T-helper 9 cell (primary cell): ENCODE measurements around the gene CAPS2.

Experiments
- DNase-seq: peaks from one replicate; pipeline ENCODE4 v3.0.0-alpha.2; 2020

The CAPS2 gene

GRCh38 chr12:75302781-75303180 lies 27.3 kb downstream of the CAPS2 start:
- no peak for DNase-seq

GRCh38 chr12:75302225-75302624 lies 27.9 kb downstream of the CAPS2 start:
- DNase-seq: no peak

DNA sequence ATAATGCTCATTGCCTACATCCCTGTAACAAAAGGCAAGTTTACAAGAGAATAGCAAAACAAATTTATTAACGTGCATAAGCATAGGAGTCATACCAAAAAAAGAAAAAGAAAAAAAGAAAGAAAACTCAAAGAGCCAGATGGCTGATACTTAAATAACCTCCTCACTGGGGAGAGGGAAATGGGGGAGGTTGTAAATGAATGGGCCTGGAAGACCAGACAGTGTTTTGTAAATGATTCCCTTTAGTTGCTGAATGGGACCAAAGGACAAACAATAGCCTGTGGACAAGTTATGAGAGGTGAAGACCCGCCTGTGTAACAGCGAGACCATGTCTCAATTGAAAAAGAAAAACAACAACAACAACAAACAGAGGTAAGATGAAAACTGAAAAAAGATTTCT lies 35.3 kb downstream of the CAPS2 start:
- DNase-seq: no peak

GRCh38 chr12:75294336-75294735 lies 35.8 kb downstream of the CAPS2 start:
- DNase-seq: no peak

DNA sequence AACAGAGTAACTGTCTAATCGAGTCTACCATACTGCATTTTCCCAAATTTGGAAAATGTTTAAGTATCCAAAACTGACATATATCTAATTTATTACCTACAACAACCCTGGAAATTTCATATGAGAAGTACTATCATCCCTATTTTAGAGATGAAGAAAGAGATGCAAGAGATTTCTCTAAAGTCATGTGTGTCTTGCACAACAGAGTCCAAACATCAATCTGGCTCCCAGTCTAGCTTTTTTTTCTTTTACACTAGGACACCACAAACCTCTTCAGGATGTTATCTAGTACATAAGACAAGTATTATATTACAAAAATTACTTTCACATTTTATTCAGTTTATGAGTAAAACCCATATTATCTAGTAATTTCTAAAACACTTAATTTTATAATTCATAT lies 39.1 kb downstream of the CAPS2 start:
- no peak for DNase-seq

- DNase-seq: no peak
Measured at GRCh38 chr12:75289753-75290152, 40.4 kb downstream of the CAPS2 start.

GRCh38 chr12:75288860-75289259 lies 41.3 kb downstream of the CAPS2 start:
- no peak for DNase-seq

- DNase-seq: no peak
Measured at GRCh38 chr12:75275702-75276101, 54.4 kb downstream of the CAPS2 start.

DNA sequence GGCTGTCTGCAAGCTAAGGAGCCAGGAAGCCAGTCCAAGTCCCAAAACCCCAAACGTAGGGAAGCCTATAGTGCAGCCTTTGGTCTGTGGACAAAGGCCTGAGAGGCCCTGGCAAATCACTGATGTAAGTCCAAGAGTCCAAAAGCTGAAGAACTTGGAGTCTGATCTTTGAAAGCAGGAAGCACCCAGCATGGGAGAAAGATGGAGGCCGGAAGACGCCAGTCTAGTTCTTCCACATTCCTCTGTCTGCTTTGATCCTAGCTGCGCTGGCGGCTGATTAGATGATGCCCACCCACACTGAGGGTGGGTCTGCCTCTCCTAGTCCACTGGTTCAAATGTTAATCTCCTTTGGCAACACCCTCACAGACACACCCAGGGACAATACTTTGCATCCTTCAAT lies 58.5 kb downstream of the CAPS2 start:
- no peak for DNase-seq

DNA sequence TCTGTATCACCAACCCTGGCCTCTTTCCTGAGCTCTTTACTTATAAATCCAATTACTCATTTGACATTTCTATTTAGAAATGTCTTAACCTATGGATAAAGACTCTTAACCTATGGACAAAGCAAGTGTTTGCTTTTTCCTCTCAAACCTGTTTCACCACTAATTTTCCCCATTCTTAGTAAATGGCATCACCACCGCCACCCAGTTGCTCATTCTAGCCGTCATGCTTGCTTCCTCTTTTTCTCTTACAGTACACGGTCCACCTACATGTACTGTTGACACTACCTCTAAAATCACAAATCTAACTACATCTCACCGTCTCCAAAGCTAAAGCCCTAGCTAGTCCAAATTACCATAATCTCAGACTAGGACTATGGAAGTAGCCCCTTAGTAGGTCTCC lies 60.0 kb downstream of the CAPS2 start:
- no peak for DNase-seq

- DNase-seq: no peak
Measured at GRCh38 chr12:75269209-75269608, 60.9 kb downstream of the CAPS2 start.

- DNase-seq: no peak
Measured at GRCh38 chr12:75260316-75260715, 69.8 kb downstream of the CAPS2 start.

GRCh38 chr12:75259143-75259542 lies 71.0 kb downstream of the CAPS2 start:
- no peak for DNase-seq

- DNase-seq: no peak
Measured at GRCh38 chr12:75257510-75257909, 72.6 kb downstream of the CAPS2 start.

DNA sequence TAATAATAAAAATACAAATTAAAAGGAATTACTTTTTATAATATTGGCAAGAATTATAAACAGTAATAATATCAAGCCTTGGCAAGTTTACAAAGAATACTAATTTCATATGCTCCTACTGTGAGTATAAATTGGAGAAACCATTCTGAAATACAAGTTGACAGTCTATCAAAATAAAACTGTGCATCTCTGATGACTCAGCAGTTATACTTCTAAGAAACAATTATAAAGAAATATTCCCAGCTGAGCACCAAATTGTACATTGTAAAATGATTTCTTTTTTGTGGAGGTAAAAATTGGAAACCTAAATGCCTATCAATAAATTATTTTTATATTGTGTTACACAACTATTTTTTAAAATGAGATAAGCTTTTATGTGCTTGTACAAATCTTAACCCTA lies 85.0 kb downstream of the CAPS2 start:
- no peak for DNase-seq

DNA sequence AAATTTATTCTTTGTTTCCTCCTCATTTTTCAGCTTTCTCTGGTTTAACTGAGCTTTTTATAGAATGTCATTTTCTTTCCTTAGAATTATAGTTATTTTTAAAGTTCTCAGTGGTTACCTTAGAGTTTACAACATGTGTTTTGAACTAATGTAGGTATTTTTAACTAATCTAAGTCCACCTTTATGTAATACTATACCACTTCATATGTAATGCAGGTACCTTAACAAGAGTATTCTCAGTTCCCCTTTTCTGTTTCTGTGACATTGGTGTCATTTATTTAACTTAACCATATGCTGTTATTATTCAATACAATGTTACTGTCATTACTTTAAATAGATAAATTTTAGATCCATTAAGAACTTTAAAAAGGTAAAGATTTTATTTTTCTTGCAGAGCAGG lies 90.1 kb downstream of the CAPS2 start:
- DNase-seq: no peak

DNA sequence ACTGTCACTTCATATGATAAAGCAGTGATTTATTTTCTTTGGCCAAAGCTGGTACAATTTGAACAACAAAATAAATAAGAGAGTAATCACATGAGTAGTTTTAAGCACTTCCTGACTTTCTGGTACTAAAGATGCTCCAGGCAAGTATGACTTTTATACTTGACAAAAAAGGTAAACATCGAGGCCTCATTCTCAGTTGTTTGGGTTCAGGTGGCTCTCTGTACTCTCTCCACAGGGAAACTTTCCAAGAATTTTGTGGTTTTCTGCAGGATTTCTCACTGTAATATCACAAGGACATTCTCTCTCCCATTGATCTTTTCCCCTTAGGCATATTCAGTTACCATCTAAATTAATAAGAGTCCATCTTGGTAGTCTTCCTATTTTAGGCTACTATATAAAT lies 93.9 kb downstream of the CAPS2 start:
- DNase-seq: no peak

DNA sequence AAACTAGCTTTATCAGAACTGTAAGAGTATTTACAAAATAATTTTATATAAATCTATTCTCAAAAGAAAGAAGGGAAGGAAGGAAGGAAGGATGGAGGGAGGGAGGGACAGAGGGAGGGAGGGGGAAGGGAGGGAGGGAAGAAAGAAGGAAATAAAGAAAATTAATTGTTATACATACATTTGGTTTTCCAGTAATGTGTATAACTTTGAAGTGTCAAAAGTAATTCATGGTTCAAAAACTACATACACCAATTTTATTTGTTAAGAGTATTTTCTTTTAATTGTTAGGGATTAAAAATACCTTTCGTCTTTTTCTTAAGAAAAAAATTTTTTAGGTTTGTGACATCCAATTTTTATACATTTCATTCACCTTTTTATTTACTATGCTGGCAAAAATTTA lies 103.0 kb downstream of the CAPS2 start:
- no peak for DNase-seq
